ENCODE measurements around the gene TPCN1.

DNA sequence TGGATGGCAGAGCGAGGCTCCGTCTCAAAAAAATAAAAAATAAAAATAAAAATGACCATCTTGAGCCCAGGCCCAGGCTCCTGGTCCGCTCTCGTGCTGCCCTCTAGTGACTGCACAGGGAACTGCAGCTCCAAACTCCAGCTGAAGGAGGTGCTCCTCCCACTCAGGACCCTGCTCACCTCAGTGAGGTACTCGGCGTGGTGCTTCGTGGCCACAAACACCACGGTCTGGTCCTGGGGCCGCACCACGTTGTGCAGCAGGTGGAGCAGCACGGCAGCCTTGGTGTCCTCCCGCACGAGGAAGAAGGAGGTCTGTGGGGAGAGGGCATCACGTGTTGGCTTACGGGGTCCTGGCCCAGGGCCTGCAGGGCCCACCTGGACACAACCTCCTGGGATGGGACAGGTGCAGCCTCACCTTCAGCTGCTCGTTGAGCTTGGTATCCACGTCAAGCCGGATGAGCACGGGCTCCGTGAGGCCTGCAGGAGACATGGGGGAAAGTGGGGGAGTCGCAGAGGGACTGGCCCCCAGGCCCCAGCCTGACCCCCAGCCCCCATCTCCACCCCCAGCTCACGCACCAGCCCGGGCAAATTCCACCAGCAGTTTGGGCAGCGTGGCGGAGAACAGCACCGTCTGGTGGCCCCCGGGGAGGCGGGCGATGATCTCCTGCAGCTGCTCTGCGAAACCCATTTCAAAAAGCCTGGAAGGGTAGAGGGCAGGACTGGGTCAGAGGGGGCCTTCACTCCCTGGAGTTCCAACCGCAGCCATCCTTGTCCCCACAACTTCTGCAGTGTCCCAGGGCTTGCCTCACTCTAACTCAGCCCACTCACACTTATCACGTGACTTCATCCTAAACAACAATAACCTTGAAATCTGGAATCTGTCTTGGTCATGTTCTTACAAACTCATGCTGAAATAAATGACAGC, 46.5 kb upstream of the TPCN1 start:
- TF ChIP-seq POLR2A (IDR thresholded peaks at IDR 0.05) (no peak), CTCF (IDR thresholded peaks at IDR 0.05) (peak; percentile 96 to 100 (median 99))
